H9 (cell line): Measurements from ENCODE around the gene RFWD3. TPM values are rescaled to one million over a fixed set of nuclear protein-coding genes. Genes with fewer than 3 reads are reported as not detected.

Source experiments
- DNase-seq: peaks from one replicate; pipeline ENCODE4 v3.0.0-alpha.2; 2017
- H2AFZ ChIP-seq: one replicate; pipeline ENCODE4 v1.6.1; 2013; ENCODE audit warnings: mild to moderate bottlenecking, low read length, control low read depth, moderate library complexity
- H2AK5ac ChIP-seq: 2 replicates; pipeline ENCODE4 v1.6.1; 2013; ENCODE audit warnings: low read length, control low read depth, mixed read lengths; ENCODE audit not compliant: insufficient read length
- H2BK120ac ChIP-seq: one replicate; pipeline ENCODE4 v1.6.1; 2013; ENCODE audit warnings: low read depth, mild to moderate bottlenecking, low read length, control low read depth, inconsistent platforms; ENCODE audit not compliant: poor library complexity, severe bottlenecking
- H2BK12ac ChIP-seq: 2 replicates; pipeline ENCODE4 v1.6.1; 2013; ENCODE audit warnings: low read length, control low read depth, mixed read lengths, low read depth; ENCODE audit not compliant: insufficient read length
- H2BK15ac ChIP-seq: 2 replicates; pipeline ENCODE4 v1.6.1; 2013; ENCODE audit warnings: low read depth, low read length, control low read depth
- H2BK20ac ChIP-seq: one replicate; pipeline ENCODE4 v1.6.1; 2013; ENCODE audit warnings: low read depth, mild to moderate bottlenecking, low read length, control low read depth, inconsistent platforms; ENCODE audit not compliant: poor library complexity, severe bottlenecking
- H2BK5ac ChIP-seq: 2 replicates; pipeline ENCODE4 v1.6.1; 2013; ENCODE audit warnings: low read length, control low read depth, mixed read lengths; ENCODE audit not compliant: insufficient read length
- H3K14ac ChIP-seq: 2 replicates; pipeline ENCODE4 v1.6.1; 2013; ENCODE audit warnings: low read length, control low read depth; ENCODE audit not compliant: insufficient read depth
- H3K18ac ChIP-seq: 2 replicates; pipeline ENCODE4 v1.6.1; 2013; ENCODE audit warnings: low read depth, mild to moderate bottlenecking, mixed read lengths, low read length, control low read depth; ENCODE audit not compliant: insufficient read length
- H3K23ac ChIP-seq: 2 replicates; pipeline ENCODE4 v1.6.1; 2013; ENCODE audit warnings: low read length, control low read depth, mixed read lengths, low read depth; ENCODE audit not compliant: insufficient read length
- H3K23me2 ChIP-seq: 2 replicates; pipeline ENCODE4 v1.6.1; 2013; ENCODE audit warnings: low read depth, mild to moderate bottlenecking, mixed read lengths, low read length, control low read depth; ENCODE audit not compliant: insufficient read length, poor library complexity, severe bottlenecking
- H3K27ac ChIP-seq: 2 replicates; pipeline ENCODE4 v1.5.1; 2013; ENCODE audit warnings: low read length, control low read depth, mixed read lengths, low read depth; ENCODE audit not compliant: insufficient read length
- H3K27me3 ChIP-seq: 2 replicates; pipeline ENCODE4 v1.6.1; 2013; ENCODE audit warnings: low read length, control low read depth, inconsistent platforms; ENCODE audit not compliant: insufficient read depth
- H3K4ac ChIP-seq: 2 replicates; pipeline ENCODE4 v1.6.1; 2013; ENCODE audit warnings: low read depth, mild to moderate bottlenecking, control low read depth, inconsistent platforms, low read length, moderate library complexity
- H3K4me1 ChIP-seq: 2 replicates; pipeline ENCODE4 v1.6.1; 2013; ENCODE audit warnings: low read length, control low read depth, inconsistent platforms; ENCODE audit not compliant: insufficient read depth
- H3K4me2 ChIP-seq: 2 replicates; pipeline ENCODE4 v1.6.1; 2013; ENCODE audit warnings: low read length, control low read depth, mixed read lengths; ENCODE audit not compliant: insufficient read length, insufficient read depth
- H3K56ac ChIP-seq: 2 replicates; pipeline ENCODE4 v1.6.1; 2013; ENCODE audit warnings: low read depth, mild to moderate bottlenecking, mixed read lengths, low read length, control low read depth; ENCODE audit not compliant: insufficient read length
- H3K79me1 ChIP-seq: 2 replicates; pipeline ENCODE4 v1.6.1; 2013; ENCODE audit warnings: low read depth, mild to moderate bottlenecking, moderate library complexity, low read length, control low read depth, inconsistent platforms; ENCODE audit not compliant: insufficient read depth, poor library complexity, severe bottlenecking
- H3K79me2 ChIP-seq: 2 replicates; pipeline ENCODE4 v1.6.1; 2013; ENCODE audit warnings: low read length, control low read depth, inconsistent platforms; ENCODE audit not compliant: insufficient read depth
- H3K9ac ChIP-seq: 2 replicates; pipeline ENCODE4 v1.6.1; 2013; ENCODE audit warnings: low read length, control low read depth, mixed read lengths; ENCODE audit not compliant: insufficient read length; ENCODE audit errors: extremely low read depth
- H3K9me3 ChIP-seq: one replicate; pipeline ENCODE4 v1.6.1; 2013; ENCODE audit warnings: low read depth, low read length, inconsistent platforms; ENCODE audit not compliant: control insufficient read depth
- H3T11ph ChIP-seq: one replicate; pipeline ENCODE4 v1.6.1; 2013; ENCODE audit warnings: mild to moderate bottlenecking, low read length, control low read depth, inconsistent platforms
- H4K20me1 ChIP-seq: one replicate; pipeline ENCODE4 v1.6.1; 2013; ENCODE audit not compliant: control insufficient read depth, insufficient read length, insufficient read depth
- H4K5ac ChIP-seq: 2 replicates; pipeline ENCODE4 v1.6.1; 2013; ENCODE audit warnings: low read depth, mild to moderate bottlenecking, mixed read lengths, low read length, control low read depth; ENCODE audit not compliant: insufficient read length
- H4K8ac ChIP-seq: replicated peaks from 2 replicates; pipeline ENCODE4 v1.6.1; 2013; ENCODE audit warnings: low read length, control low read depth, mixed read lengths, low read depth; ENCODE audit not compliant: insufficient read length
- H4K91ac ChIP-seq: 2 replicates; pipeline ENCODE4 v1.6.1; 2013; ENCODE audit warnings: low read depth, mild to moderate bottlenecking, moderate library complexity, mixed read lengths, low read length, control low read depth; ENCODE audit not compliant: insufficient read length
- H3K27ac Mint-ChIP-seq, 3 experiments: 2 replicates in 2 of 3; 3 replicates in 1 of 3; pipeline ENCODE4 v1.8.0; 2020 to 2021; ENCODE audit warnings: mixed read lengths in 3 of 3, mild to moderate bottlenecking in 1 of 3, moderate library complexity in 1 of 3
- H3K27me3 Mint-ChIP-seq: 2 replicates; pipeline ENCODE4 v1.8.0; 2021; ENCODE audit warnings: low read depth, mild to moderate bottlenecking, moderate library complexity, mixed read lengths
- H3K36me3 Mint-ChIP-seq, 3 experiments: 2 replicates in 2 of 3; 3 replicates in 1 of 3; pipeline ENCODE4 v1.8.0; 2020 to 2021; ENCODE audit warnings: low read depth in 3 of 3, mixed read lengths in 3 of 3; ENCODE audit not compliant: insufficient read depth in 1 of 3
- H3K4me1 Mint-ChIP-seq, 2 experiments: 2 replicates each; pipeline ENCODE4 v1.8.0; 2020; ENCODE audit warnings: mixed read lengths in 2 of 2
- H3K4me3 Mint-ChIP-seq, 2 experiments: 2 replicates in 1 of 2; 3 replicates in 1 of 2; pipeline ENCODE4 v1.8.0; 2020 to 2021; ENCODE audit warnings: mild to moderate bottlenecking in 2 of 2, mixed read lengths in 2 of 2, moderate library complexity in 1 of 2
- H3K9me3 Mint-ChIP-seq, 2 experiments: 2 replicates in 1 of 2; 3 replicates in 1 of 2; pipeline ENCODE4 v1.8.0; 2020; ENCODE audit warnings: mild to moderate bottlenecking in 2 of 2, mixed read lengths in 2 of 2, moderate library complexity in 1 of 2
- WGBS: extraction: QIAGEN DNeasy Blood & Tissue Kit; methylation state at CpG from one replicate; pipeline ENCODE4 v1.1.7; 2013; ENCODE audit warnings: missing lambda C conversion rate, low lambda C conversion rate, mixed read lengths; ENCODE audit not compliant: insufficient read length; ENCODE audit errors: extremely low coverage; 5-methylcytosine and 5-hydroxymethylcytosine counted together
- total RNA-seq: library from RNA; stranded (reverse); gene quantifications from 2 replicates; pipeline ENCODE4 v1.2.1, GENCODE V29; 2021
- TF ChIP-seq, protein P1 (sequence below): fragments of 200-600 bp; sonication (generic); conservative IDR thresholded peaks from 3 replicates; pipeline ENCODE4 v1.8.0; 2021; ENCODE audit warnings: antibody characterized with exemption, mild to moderate bottlenecking

RFWD3 gene
- total RNA-seq, 1 experiment from 2014 or later, result 114 TPM

GRCh38 chr16:74611721-74612120 lies 55.0 kb downstream of the RFWD3 start:
- H3K4ac ChIP-seq, result no peak overlapping the region
- no peak overlapping the region for H2BK12ac ChIP-seq
- no peak overlapping the region for H3K14ac ChIP-seq
- no peak overlapping the region for H2AK5ac ChIP-seq
- H3K27me3 ChIP-seq, result no peaks in the 10 kb centered on the region
- no peak overlapping the region for H3K23ac ChIP-seq
- no peak overlapping the region for H2BK5ac ChIP-seq
- no peak overlapping the region for H2BK20ac ChIP-seq
- H3K27me3 Mint-ChIP-seq, result no peaks in the 10 kb centered on the region
- no peak overlapping the region for H3K18ac ChIP-seq
- no peak overlapping the region for H3K56ac ChIP-seq
- DNase-seq, result no peak
- WGBS, result no CpG with 5 or more reads among the region's 1 CpG
- no peak overlapping the region for H4K91ac ChIP-seq
- peaks cover 10 to 11% of the 10 kb centered on the region in 2 experiments for H3K4me1 Mint-ChIP-seq
- no peak overlapping the region for H3T11ph ChIP-seq
- peaks cover 0 to 8% (median 4%) of the 10 kb centered on the region in 3 experiments; a peak in 5 of 7 replicates for H3K36me3 Mint-ChIP-seq
- H3K27ac Mint-ChIP-seq, result no peak overlapping the region
- TF ChIP-seq, protein P1, sequence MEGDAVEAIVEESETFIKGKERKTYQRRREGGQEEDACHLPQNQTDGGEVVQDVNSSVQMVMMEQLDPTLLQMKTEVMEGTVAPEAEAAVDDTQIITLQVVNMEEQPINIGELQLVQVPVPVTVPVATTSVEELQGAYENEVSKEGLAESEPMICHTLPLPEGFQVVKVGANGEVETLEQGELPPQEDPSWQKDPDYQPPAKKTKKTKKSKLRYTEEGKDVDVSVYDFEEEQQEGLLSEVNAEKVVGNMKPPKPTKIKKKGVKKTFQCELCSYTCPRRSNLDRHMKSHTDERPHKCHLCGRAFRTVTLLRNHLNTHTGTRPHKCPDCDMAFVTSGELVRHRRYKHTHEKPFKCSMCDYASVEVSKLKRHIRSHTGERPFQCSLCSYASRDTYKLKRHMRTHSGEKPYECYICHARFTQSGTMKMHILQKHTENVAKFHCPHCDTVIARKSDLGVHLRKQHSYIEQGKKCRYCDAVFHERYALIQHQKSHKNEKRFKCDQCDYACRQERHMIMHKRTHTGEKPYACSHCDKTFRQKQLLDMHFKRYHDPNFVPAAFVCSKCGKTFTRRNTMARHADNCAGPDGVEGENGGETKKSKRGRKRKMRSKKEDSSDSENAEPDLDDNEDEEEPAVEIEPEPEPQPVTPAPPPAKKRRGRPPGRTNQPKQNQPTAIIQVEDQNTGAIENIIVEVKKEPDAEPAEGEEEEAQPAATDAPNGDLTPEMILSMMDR, result no peak
- no peaks in the 10 kb centered on the region for H3K9me3 Mint-ChIP-seq
- H3K9ac ChIP-seq, result no peak overlapping the region
- no peaks in the 10 kb centered on the region for H3K23me2 ChIP-seq
- no peak overlapping the region for H2AFZ ChIP-seq
- no peak overlapping the region for H4K8ac ChIP-seq
- no peaks in the 10 kb centered on the region for H3K79me2 ChIP-seq
- H2BK15ac ChIP-seq, result no peak overlapping the region
- no peaks in the 10 kb centered on the region for H4K20me1 ChIP-seq
- H3K9me3 ChIP-seq, result no peaks in the 10 kb centered on the region
- H3K27ac ChIP-seq, result no peak overlapping the region
- H3K79me1 ChIP-seq, result no peaks in the 10 kb centered on the region
- H3K4me2 ChIP-seq, result no peak overlapping the region
- no peak overlapping the region for H4K5ac ChIP-seq
- peaks cover 4% of the 10 kb centered on the region; the same call in 1 of the 2 replicates for H3K4me1 ChIP-seq
- H3K4me3 Mint-ChIP-seq, result no peak overlapping the region
- H2BK120ac ChIP-seq, result no peak overlapping the region
